Hematopoietic multipotent progenitor cell (in vitro differentiated cells): ENCODE results near the gene ZNF765. TPM values are rescaled to one million over a fixed set of nuclear protein-coding genes. Genes with fewer than 3 reads are reported as not detected.
"Not testable (repeated sequence)": the region's sequence is repeated elsewhere in the genome, so short reads cannot be mapped to it uniquely, and the experiment has no call there.

Experiments
- DNase-seq, 3 donors: peaks; one replicate each; pipeline ENCODE4 v3.0.0-alpha.2; 2011 to 2015; ENCODE audit warnings: low read depth in 2 of 3, low spot score in 2 of 3
- total RNA-seq: library from RNA; depleted of rRNA; stranded (reverse); fragments of >200 nt; gene quantifications from one replicate; pipeline ENCODE4 v1.2.3, GENCODE V29; 2012

ZNF765 gene
- 10.2 TPM for total RNA-seq

DNA sequence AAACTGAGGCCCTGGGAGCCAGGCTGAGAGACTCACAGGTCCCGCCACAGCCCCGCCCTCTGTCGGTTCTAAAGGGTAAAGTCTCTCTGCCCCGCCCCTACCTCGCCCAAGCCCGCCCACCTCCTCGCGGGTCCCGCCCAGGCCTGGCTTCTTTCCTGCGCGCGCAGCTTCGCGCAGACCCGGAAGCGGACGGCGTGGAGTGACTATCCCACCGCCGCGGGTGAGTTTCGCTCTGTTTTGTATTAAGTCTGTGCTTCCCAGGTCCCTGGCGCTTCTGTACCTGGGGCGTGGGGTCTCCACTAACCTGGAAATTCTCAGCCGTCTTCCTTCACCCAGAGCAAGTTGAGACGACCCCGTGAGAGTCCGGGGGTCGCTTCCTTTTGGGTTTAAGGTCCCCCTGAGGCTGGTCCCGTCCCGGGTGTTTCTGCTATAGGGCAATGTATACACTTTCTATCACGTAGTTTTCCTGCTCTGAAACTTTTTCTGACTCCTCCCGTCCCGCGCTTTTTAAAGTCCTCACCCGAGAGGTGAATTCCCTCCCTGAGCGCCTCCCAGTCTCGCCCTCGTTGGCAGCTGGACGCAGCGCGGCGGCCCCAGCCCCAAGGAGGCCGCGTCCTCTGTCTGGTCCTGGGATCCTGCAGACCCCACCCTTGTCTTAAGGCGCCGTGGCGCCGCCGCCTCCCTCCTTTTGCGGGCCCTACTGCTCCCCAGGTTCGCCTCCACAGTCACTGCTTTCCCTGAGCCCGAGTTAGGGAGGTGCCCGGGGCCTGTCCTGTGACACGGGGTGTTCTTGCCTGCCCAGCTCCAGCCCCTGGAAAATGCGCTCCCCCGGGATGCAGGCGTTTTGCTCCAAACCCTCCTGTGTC, at the start of gene ZNF765:
ZNF765 (plus strand) TSS at position 176 of the 866 bp plus-strand sequence. CDS start 2,867 bp downstream, outside the sequence.
- peak; percentile 92 to 95 (median 94) for DNase-seq

DNA sequence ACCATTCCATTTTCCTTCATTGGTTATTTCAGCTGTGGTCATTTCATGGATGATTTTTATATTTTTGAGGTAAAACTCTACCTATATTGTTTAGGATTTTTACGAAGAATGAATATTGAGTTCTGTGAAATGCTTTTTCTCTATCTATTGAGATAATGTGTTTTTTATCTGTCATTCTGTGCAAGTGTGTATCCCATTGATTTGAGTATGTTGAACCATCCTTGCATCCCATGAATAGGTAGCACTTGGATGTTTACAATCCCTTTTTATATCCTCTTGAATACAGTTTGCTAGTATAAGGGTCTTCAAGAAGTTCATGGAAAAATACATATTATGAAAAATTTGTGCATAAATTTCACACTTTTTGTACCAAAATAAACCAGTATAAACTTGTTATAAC, 39.2 kb upstream of the ZNF765 start:
- no peak for DNase-seq

DNA sequence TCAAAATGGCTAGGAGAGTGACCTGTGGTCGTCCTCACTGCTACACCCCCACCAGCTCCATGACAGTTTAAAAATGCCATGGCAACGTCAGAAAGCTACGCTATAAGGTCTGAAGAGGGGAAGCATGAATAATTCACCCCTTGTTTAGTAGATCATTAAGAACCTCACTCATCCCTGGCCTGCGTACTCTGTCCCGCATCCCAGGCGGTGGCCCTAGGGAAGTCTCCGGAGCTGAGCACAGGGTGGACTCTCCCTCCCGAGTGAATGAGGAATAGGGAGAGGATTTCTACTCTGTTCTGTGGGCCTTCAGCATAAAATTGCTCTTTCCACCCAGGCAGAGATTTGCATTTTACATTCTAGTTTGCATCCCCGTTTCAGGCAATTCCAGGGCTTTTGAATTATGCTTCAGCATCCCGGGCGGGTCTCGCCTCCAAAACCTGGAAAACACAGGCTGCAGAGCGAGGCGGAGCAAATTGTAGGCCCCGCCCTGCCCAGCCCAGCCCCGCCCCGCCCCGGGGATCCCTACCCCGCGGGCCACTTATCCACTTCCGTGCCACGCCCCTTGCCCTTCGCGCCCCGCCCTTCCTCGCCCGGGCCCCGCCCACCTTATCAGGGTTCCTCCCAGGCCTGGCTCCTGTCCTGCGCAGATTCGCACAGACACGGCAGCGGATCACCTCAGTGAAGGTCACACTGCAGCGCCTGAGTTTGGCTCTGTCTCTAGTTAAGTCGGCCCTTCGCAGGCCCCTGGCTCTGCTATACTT, 36.9 kb upstream of the ZNF765 start:
- DNase-seq = no peak

DNA sequence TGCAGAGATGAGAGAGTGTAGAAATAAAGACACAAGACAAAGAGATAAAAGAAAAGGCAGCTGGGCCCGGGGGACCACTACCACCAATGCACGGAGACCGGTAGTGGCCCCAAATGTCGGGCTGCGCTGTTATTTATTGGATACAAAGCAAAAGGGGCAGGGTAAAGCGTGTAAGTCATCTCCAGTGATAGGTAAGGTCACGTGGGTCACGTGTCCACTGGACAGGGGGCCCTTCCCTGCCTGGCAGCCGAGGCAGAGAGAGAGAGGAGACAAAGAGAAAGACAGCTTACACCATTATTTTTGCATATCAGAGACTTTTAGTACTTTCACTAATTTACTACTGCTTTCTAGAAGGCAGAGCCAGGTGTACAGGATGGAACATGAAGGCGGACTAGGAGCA, 34.9 kb upstream of the ZNF765 start:
- not testable (repeated sequence) for DNase-seq

DNA sequence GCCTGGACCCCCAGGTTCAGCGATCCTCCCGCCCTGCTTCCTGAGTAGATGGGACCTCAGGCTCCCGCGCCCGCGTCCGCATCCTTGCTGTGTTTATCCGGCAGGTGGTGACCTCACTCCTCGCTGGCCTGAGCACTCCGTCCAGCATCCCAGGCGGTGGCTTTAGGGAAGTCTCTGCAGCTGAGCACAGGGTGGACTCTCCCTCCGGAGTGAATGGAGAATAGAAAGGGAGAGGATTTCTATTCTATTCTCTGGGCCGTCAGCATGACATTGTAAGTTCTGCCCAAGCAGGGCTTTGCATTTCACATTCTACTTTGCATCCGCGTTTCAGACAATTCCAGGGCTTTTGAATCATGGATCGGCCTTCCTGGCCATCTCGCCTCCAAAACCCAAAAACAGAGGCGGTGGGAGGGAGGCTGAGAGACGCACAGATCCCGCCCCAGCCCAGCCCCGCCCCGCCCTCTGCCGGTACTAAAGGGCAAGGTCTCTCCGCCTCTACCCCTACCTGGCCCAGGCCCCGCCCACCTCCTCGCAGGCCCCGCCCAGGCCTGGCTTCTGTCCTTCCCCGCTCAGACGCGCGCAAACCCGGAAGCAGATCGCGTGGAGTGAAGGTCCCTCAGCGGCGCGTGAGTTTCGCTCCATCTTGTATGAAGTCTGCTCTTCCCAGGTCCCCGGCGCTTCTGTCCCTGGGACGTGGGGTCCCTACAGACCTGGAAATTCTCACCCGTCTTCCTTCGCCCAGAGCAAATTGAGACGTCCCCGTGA, 29.6 kb upstream of the ZNF765 start, which contains the start of gene ZNF525:
ZNF525 (plus strand) TSS at position 572 of the 765 bp plus-strand sequence. CDS start 6,577 bp downstream, outside the sequence.
- DNase-seq = peak; percentile 85 to 97 (median 93)

DNA sequence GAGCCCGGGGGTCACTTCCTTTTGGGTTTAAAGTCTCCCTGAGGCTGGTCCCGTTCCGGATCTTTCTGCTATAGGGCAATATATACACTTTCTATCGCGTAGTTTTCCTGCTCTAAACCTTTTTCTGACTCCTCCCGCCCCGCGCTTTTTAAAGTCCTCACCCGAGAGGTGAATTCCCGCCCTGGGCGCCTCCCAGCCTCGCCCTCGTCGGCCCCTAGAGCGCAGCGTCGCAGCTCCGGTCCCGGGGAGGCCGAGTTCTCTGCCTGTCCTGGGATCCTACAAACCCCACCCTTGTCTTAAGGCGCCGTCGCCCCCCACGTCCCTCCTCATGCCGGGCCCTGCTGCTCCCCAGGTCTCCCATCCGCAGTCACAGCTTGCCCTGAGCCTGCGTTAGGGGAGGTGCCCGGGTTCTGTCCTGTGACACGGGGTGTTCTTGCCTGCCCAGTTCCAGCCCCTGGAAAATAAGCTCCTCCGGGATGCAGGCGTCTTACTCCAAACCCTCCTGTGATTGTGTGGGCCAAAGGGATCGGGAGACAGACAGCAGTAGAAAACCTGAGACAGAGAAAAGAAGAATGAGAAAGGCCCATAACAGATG, 29.0 kb upstream of the ZNF765 start:
- DNase-seq = no peak

DNA sequence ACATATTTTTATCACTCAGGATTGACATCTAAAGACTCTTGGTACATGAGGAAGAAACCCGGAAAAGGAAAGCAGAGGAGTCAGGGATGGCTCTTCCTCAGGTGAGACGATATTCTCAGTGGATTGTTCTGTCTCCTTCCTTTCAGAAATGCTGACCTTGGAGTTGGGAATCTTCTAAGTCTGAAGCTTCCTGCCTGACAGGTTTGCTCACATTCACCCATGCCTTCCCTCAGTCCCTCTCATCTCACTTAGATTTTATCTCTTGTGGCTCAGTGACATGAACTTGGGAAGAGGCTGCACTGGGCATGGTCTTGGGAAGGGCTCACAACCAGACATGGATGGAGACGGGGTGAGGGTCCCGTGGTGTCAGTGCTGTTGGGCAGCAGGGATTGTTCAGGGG, 22.8 kb upstream of the ZNF765 start:
- no peak for DNase-seq

DNA sequence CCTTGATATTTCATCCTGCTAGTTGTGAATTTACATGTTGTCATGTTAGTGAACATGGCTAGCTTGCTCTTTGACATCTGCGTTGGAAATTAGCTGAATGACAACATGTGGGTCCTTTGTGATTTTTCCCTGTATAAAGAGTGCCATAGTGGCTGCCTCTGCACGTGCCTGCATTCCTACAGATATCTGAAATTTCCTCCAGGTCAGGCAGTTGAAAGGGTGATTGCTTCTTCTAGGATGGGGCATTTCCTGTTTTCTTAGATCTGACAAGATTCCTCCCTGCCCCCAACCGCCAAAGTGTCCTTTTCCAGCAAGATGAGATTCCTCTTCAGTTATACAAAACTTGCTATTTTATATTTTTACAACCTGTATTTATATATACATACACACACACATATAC, 20.7 kb upstream of the ZNF765 start:
- no peak for DNase-seq

DNA sequence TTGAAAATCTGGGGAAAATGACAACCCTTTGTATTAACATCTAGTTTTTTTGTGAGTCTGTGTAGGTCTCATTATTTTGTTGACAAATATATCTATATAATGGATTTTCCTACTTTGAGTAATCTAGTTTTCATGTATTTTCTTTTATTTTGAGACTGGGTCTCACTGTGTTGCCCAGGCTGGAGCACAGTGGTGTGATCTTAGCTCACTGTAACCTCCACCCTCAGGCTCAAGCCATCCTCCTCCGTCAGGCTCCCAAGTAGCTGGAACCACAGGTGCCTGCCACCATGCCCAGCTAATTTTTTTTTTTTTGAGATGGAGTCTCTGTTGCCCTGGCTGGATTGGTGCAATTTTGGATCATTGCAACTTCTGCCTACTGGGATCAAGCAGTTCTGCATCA, 20.2 kb upstream of the ZNF765 start:
- no peak for DNase-seq

DNA sequence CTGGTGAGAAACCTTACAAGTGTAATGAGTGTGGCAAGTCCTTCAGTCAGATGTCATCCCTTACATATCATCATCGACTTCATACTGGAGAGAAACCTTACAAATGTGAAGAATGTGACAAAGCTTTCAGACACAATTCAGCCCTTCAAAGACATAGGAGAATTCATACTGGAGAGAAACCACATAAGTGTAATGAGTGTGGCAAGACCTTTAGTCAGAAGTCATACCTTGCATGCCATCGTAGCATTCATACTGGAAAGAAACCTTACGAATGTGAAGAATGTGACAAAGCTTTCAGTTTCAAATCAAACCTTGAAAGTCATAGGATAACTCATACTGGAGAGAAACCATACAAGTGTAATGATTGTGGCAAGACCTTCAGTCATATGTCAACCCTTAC, 13.6 kb upstream of the ZNF765 start:
- DNase-seq = no peak

DNA sequence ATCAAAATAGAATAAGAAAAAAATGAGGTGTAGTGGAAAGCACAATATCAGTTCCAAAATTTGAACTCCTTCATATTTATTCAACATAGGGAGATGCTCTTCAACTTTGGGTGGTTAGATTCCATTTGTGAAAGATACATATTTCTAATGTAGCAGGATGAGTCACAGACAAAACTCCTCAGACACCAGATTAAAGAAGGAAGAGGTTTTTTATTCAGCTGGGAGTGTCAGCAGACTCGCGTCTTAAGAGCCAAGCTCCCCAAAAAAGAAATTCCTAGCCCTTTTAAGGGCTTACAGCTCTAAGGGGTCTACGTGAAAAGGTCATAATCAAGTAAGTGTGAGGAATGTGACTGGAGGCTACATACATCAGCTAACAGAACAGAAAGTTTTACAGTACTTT, 6.8 kb upstream of the ZNF765 start:
- no peak for DNase-seq

DNA sequence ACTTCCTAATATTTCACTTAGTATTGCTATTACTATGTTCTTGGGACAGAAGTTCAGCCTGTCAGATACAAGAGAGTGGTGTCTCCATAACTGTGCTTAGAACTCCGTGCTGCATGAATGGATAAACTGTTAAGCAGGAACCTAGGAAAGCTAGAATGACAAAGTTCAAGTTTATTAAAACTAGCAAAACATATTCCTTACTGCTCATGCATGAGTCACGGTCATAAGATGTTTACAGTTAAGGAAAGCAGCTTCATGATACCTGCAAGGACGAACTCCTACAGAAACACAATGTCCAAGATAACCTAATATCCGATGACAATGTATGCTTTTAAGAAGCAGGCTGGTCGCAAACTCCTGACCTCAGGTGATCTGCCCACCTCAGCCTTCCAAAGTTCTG, 6.0 kb upstream of the ZNF765 start:
- no peak for DNase-seq

DNA sequence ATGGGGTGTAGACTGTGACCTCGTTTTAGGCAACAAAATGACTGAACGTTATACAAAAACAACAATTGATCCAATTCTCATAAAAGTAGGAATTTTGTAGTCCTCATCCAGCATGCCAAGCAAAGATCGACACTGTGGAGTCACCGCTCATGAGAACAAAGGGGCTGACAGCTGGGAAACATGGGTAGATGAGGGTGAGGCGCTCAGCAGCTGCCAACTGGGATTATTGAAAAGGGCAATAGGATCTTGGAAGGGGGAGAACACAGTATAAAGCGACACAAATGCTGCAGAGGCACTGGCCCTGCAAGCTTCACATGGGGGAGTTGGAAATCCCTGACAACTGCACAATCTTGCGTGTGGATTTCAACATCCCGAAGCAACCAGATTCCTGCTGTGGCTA, 5.4 kb upstream of the ZNF765 start:
- no peak for DNase-seq

DNA sequence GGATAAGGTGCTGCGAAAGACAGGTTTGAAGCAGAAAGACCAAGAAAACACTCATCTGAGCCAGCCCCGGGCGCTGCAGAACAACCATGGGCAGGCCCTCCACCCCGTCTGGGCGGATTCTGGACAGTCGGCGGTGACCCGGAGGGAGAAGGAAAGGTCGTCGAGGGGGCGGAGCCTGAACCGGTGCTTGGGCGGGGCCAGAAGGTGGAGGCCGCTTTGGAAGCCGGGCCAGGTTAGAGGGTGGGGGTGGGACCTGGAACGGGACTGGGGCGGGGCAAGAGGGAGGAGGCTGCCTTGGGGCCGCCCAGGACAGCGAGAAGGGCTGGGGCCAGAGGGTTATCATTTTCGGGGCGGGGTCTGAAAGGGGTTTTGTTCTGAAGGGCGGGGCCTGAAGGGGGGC, 5.0 kb upstream of the ZNF765 start:
- no peak for DNase-seq

DNA sequence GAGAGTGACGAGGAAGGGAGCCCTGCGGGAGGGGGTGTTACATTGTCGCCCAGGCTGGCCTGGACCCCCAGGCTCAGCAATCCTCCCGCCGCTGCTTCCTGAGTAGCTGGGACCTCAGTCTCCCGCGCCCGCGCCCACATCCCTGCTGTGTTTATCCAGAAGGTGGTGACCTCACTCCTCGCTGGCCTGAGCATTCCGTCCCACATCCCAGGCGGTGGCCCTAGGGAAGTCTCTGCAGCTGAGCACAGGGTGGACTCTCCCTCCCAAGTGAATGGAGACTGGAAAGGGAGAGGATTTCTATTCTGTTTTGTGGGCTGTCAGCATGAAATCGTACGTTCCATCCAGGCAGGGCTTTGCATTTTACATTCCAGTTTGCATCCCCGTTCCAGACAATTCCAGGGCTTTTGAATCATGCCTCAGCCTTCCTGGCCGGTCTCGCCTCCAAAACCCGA, 401 bp upstream of the ZNF765 start:
- no peak for DNase-seq

DNA sequence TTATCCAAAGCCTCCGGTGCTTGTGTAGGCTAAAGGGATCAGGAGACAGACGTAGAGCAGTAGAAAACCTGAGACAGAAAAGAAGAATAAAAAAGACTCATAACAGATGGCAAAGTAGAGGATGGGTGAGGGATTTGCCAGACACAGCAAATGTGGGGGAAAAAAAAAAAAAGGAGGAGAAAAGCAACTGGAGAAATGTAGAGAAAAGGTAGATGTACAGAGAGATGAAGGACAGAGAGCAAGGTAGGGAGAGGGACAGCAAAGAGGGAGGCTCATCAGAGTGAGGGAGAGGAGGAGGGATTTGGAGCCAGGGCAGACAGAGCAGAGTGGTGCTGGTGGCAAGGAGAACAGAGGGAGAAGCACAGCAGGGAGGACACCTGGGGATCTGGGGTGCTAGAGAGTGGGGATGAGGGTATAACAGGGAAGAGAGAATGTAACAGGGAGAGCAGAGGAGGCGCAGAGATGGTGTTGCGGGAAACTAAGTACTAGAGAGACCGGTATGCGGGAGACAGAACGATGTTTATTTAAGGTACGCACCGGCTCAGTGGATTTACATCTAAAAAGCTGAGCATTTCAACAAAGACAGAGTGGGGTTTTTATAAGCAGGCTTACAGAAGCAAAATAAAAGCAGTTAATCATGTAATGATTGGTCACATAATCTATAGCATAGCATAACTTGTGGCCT, 1.0 kb downstream of the ZNF765 start:
- DNase-seq = not testable (repeated sequence)

DNA sequence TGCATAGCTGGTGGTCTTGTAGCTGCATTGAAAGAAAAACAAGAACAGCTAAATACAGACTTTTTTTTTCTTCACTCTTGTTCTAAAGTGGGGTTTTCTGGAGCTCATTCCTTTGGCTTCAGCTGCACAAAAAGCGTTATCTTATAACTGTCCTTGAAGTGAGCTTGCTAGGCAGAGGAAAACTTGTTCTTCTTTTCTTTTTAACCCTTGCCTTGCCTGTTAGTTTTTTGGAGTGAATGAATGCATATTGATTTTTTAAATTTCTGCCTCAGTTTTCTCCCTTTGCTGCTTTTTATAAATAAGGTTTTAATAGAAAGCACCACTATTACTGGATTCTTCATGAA, 1.5 kb downstream of the ZNF765 start:
- no peak for DNase-seq

DNA sequence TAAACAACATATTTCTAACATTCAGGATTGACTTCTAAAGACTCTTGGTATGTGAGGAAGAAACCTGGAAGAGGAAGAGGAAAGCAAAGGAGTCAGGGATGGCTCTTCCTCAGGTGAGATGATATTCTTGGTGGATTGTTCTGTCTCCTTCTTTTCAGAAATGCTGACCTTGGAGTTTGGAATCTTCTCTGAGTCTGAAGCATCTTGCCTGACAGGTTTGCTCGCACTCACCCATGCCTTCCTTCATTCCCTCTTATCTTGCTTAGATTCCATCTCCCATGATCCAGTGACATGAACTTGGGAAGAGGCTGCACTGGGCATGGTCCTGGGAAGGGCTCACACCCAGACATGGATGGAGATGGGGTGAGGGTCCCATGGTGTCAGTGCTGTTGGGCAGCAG, 3.0 kb downstream of the ZNF765 start:
- DNase-seq = not testable (repeated sequence)

DNA sequence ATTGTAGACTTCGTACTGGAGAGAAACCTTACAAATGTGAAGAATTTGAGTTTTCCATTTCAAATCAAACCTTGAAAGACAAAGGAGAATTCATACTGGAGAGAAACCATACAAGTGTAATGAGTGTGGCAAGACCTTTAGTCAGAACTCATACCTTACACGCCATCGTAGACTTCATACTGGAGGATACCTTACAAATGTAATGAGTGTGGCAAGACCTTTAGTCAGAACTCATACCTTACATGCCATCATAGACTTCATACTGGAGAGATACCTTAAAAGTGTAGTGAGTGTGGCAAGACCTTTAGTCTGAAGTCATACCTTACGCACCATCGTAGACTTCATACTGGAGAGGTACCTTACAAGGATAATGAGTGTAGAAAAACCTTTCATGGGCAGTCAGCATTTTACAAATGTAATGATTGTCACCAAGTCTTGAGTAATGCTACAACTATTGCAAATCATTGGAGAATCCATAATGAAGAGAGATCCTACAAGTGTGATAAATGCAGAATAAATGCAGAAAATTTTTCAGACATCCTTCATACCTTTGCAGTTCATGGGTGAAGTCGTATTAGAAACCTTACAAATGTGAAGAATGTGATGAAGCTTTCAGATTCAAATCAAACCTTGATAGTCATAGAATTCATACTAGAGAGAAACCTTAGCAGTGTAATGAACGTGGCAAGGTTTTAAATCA, 14.7 kb downstream of the ZNF765 start:
- no peak for DNase-seq
